Measurements from ENCODE around the gene EFNA1. TPM values are rescaled to one million over a fixed set of nuclear protein-coding genes. Genes with fewer than 3 reads are reported as not detected.

EFNA1 gene
- total and polyA plus RNA-seq, 2 of the 13 experiments (the other 11 are each of a cell fraction or from before 2014, with no cell fraction given) = 81.8 to 874 TPM

- TF ChIP-seq ESRRA (CRISPR knock-in tag; IDR thresholded peaks at IDR 0.05; ENCODE audit: low read depth) (no peak), KDM4B (CRISPR knock-in tag; IDR thresholded peaks at IDR 0.05) (no peak), CREBL2 (CRISPR knock-in tag; IDR thresholded peaks at IDR 0.05; ENCODE audit: borderline replicate concordance) (no peak; the same call in 1 of the 2 replicates), ZSCAN5A (CRISPR knock-in tag; IDR thresholded peaks at IDR 0.05; ENCODE audit: borderline replicate concordance) (no peak), HHEX (CRISPR knock-in tag; IDR thresholded peaks at IDR 0.05) (no peak), ZBTB39 (CRISPR knock-in tag; IDR thresholded peaks at IDR 0.05) (no peak), TGIF2 (CRISPR knock-in tag; IDR thresholded peaks at IDR 0.05) (no peak), SKI (IDR thresholded peaks at IDR 0.05; ENCODE audit: partially characterized antibody) (peak; percentile 68), GATAD1 (CRISPR knock-in tag; IDR thresholded peaks at IDR 0.05) (no peak)
Observed at GRCh38 chr1:155081472-155082300, 46.0 kb upstream of the EFNA1 start (continued).

Data from HepG2 (cell line).